Epithelial cell of proximal tubule (primary cell): ENCODE measurements around the gene MUC15. TPM values are rescaled to one million over a fixed set of nuclear protein-coding genes. Genes with fewer than 3 reads are reported as not detected.
A peak's percentile ranks its signal among the peaks of the same experiment; 100 is the strongest.

Experiments
- DNase-seq: peaks from one replicate; pipeline ENCODE4 v3.0.0-alpha.2; 2011; ENCODE audit warnings: low read depth
- H3K4me3 ChIP-seq: 2 replicates; pipeline ENCODE4 v1.5.1; 2011; ENCODE audit warnings: low read depth, mild to moderate bottlenecking, low read length
- total RNA-seq: library from RNA; depleted of rRNA; stranded (reverse); fragments of >200 nt; gene quantifications from 2 replicates; pipeline ENCODE4 v1.2.3, GENCODE V29; 2015
- TF ChIP-seq, protein P1 (sequence below): conservative IDR thresholded peaks from 2 replicates; pipeline ENCODE4 v1.5.1; 2012; ENCODE audit warnings: low read depth, mild to moderate bottlenecking, low read length

MUC15 gene
- total RNA-seq, 1 donor from 2014 or later: not detected

- no peak overlapping the region for H3K4me3 ChIP-seq
- TF ChIP-seq, protein P1, sequence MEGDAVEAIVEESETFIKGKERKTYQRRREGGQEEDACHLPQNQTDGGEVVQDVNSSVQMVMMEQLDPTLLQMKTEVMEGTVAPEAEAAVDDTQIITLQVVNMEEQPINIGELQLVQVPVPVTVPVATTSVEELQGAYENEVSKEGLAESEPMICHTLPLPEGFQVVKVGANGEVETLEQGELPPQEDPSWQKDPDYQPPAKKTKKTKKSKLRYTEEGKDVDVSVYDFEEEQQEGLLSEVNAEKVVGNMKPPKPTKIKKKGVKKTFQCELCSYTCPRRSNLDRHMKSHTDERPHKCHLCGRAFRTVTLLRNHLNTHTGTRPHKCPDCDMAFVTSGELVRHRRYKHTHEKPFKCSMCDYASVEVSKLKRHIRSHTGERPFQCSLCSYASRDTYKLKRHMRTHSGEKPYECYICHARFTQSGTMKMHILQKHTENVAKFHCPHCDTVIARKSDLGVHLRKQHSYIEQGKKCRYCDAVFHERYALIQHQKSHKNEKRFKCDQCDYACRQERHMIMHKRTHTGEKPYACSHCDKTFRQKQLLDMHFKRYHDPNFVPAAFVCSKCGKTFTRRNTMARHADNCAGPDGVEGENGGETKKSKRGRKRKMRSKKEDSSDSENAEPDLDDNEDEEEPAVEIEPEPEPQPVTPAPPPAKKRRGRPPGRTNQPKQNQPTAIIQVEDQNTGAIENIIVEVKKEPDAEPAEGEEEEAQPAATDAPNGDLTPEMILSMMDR: no peak
- no peak for DNase-seq
These were observed 18.9 kb downstream of the MUC15 start for GRCh38 chr11:26553182-26553581.

DNA sequence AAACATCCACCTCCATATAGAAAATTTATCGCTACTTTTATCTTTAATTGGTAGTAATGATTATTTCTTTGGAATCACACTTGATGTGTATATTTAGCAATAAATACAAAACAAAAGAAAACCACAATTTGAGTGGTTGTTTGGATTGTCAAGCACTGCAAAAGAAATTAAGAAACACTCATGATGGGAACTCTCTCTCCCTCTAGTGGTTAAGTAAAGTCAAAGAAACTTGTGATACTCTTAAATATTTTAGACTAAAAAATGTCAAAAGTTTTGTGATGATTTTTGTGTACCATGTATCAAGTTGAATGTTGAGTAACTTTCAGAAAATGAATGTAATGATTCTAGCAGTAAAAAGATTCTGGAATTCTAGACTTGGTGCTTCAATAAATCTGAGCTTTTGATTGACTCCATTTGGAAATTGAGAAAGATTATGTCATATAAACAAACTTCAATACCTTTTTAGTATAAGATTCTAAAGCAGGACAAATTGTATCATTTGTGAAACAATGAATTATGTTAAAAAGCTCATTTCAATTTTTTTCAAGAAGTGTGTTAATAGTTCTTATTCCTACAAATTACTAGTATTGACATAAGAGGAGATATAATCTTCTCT lies 20.8 kb downstream of the MUC15 start:
- H3K4me3 ChIP-seq: no peak overlapping the region
- no peak for DNase-seq

GRCh38 chr11:26550022-26550421 lies 22.0 kb downstream of the MUC15 start:
- TF ChIP-seq, protein P1: no peak
- DNase-seq: no peak
- no peak overlapping the region for H3K4me3 ChIP-seq

More for the DNA sequence above, 20.8 kb downstream of the MUC15 start:
- TF ChIP-seq, protein P1: peak; percentile 63

- DNase-seq: no peak
- TF ChIP-seq, protein P1: no peak
- H3K4me3 ChIP-seq: no peak overlapping the region
These were observed 22.9 kb downstream of the MUC15 start for GRCh38 chr11:26549176-26549575.

- DNase-seq: no peak
- H3K4me3 ChIP-seq: no peak overlapping the region
- TF ChIP-seq, protein P1: no peak
These were observed 30.2 kb downstream of the MUC15 start for GRCh38 chr11:26541870-26542269.

DNA sequence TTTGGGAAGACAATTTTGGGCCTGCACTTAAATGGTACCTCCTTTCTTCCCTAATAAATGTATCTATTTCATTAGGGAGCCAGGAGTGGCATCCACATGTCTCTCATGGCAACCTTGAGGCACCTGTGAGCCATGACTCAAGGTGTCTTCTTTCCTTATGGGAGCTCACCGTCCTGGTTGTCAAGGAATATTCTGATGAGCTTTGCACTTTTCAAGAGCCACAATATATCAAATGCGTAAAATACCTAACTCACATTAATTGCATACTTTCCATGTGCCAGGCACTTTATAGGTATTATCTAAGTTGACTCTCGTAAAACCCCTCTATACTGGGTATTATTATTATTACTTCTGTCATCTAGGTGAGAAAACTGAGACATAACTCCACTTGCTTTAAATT lies 32.5 kb downstream of the MUC15 start:
- H3K4me3 ChIP-seq: no peak overlapping the region
- DNase-seq: no peak
- TF ChIP-seq, protein P1: no peak

DNA sequence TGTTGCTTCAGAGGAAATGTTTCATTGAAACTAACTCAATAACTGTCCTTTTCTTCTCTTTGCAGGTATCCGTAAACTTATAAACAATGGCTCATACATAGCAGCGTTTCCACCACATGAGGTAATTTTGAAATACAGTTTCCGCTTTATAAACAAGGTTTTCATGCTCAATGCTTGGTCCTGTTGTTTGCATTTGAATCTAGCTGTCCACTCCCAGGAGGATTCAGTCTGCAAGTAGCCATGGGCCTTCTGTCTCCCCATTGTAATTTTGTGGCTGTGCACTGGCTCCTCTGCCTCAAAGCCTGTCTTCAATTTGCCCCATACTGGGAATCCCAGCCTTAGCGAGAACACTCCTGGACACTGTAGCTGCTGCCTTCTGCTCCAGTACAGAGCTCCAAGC lies 34.7 kb downstream of the MUC15 start:
- H3K4me3 ChIP-seq: no peak overlapping the region
- no peak for DNase-seq
- TF ChIP-seq, protein P1: no peak
